ENCODE results near the gene CNBP. TPM values are rescaled to one million over a fixed set of nuclear protein-coding genes. Genes with fewer than 3 reads are reported as not detected.

The CNBP gene
- total and polyA plus RNA-seq, 2 of the 13 experiments (the other 11 are each of a cell fraction or from before 2014, with no cell fraction given): 282 to 354 TPM

DNA sequence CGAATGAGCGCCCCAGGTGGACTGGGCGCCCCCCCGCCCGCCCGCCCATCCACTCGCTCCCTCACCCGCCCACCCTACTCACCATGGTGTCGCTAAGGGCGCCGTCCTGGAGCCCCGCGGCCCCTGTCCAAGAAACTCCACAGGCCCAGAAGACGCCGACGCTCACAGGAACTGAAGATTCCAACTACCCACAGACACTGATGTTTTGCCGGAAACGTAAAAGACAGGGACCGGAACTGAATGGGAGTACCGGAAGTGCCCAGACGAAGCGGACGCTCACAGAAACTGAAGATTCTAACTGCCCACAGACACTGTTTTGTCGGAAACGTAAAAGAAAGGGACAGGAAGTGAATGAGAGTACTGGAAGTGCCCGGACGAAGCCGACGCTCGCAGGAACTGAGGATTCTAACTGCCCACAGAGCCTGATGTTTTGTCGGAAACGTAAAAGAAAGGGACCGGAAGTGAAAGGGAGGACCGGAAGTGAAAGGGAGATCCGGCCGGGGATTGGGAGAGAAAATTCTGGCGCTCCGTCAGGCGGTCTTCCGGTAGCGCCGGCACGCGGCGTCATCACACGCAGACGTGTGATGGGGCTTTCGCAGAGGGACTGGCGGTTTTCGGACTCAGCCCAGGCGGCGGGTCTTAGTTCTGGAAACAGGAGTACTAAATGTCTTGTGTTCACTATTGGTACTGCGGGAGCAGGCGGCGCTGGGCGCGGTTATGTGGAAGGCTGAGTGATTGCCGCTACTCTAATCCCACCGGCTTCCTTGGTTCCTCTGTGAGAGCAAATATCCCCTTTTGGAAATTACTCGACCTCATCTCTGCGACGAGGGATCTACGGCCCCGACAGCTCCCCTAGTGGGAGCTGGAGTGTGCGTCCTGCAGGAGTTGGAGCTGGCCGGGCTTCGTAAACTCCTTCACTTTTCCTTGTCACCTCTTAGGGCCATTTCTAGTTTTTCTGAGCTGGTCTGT is 22.5 kb downstream of the CNBP start, which contains the start of gene ISY1 (continued):
- TF ChIP-seq, protein P1, sequence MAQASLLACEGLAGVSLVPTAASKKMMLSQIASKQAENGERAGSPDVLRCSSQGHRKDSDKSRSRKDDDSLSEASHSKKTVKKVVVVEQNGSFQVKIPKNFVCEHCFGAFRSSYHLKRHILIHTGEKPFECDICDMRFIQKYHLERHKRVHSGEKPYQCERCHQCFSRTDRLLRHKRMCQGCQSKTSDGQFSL (CRISPR knock-in tag; IDR thresholded peaks at IDR 0.05): no peak
- TF ChIP-seq ZNF232 (CRISPR knock-in tag; IDR thresholded peaks at IDR 0.05; ENCODE audit: borderline replicate concordance): peak; percentile 46; the same call in 1 of the 2 replicates
- TF ChIP-seq, protein P2, sequence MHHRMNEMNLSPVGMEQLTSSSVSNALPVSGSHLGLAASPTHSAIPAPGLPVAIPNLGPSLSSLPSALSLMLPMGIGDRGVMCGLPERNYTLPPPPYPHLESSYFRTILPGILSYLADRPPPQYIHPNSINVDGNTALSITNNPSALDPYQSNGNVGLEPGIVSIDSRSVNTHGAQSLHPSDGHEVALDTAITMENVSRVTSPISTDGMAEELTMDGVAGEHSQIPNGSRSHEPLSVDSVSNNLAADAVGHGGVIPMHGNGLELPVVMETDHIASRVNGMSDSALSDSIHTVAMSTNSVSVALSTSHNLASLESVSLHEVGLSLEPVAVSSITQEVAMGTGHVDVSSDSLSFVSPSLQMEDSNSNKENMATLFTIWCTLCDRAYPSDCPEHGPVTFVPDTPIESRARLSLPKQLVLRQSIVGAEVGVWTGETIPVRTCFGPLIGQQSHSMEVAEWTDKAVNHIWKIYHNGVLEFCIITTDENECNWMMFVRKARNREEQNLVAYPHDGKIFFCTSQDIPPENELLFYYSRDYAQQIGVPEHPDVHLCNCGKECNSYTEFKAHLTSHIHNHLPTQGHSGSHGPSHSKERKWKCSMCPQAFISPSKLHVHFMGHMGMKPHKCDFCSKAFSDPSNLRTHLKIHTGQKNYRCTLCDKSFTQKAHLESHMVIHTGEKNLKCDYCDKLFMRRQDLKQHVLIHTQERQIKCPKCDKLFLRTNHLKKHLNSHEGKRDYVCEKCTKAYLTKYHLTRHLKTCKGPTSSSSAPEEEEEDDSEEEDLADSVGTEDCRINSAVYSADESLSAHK (CRISPR knock-in tag; IDR thresholded peaks at IDR 0.05; ENCODE audit: borderline replicate concordance): no peak
- peak; percentile 66; the same call in 1 of the 2 replicates for TF ChIP-seq NKX3-1 (CRISPR knock-in tag; IDR thresholded peaks at IDR 0.05)
- no peak for TF ChIP-seq ZNF589 (CRISPR knock-in tag; conservative IDR thresholded peaks at IDR 0.05)
- TF ChIP-seq ZNF564 (CRISPR knock-in tag; IDR thresholded peaks at IDR 0.05): no peak
- TF ChIP-seq, protein P3, sequence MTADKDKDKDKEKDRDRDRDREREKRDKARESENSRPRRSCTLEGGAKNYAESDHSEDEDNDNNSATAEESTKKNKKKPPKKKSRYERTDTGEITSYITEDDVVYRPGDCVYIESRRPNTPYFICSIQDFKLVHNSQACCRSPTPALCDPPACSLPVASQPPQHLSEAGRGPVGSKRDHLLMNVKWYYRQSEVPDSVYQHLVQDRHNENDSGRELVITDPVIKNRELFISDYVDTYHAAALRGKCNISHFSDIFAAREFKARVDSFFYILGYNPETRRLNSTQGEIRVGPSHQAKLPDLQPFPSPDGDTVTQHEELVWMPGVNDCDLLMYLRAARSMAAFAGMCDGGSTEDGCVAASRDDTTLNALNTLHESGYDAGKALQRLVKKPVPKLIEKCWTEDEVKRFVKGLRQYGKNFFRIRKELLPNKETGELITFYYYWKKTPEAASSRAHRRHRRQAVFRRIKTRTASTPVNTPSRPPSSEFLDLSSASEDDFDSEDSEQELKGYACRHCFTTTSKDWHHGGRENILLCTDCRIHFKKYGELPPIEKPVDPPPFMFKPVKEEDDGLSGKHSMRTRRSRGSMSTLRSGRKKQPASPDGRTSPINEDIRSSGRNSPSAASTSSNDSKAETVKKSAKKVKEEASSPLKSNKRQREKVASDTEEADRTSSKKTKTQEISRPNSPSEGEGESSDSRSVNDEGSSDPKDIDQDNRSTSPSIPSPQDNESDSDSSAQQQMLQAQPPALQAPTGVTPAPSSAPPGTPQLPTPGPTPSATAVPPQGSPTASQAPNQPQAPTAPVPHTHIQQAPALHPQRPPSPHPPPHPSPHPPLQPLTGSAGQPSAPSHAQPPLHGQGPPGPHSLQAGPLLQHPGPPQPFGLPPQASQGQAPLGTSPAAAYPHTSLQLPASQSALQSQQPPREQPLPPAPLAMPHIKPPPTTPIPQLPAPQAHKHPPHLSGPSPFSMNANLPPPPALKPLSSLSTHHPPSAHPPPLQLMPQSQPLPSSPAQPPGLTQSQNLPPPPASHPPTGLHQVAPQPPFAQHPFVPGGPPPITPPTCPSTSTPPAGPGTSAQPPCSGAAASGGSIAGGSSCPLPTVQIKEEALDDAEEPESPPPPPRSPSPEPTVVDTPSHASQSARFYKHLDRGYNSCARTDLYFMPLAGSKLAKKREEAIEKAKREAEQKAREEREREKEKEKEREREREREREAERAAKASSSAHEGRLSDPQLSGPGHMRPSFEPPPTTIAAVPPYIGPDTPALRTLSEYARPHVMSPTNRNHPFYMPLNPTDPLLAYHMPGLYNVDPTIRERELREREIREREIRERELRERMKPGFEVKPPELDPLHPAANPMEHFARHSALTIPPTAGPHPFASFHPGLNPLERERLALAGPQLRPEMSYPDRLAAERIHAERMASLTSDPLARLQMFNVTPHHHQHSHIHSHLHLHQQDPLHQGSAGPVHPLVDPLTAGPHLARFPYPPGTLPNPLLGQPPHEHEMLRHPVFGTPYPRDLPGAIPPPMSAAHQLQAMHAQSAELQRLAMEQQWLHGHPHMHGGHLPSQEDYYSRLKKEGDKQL (CRISPR knock-in tag; IDR thresholded peaks at IDR 0.05; ENCODE audit: low read depth): no peak
- TF ChIP-seq HNRNPH1 (optimal IDR thresholded peaks at IDR 0.05; ENCODE audit: low read depth, low read length): no peak
- TF ChIP-seq GTF2F1 (IDR thresholded peaks at IDR 0.05; ENCODE audit: low read length): no peak
- TF ChIP-seq ZFP90 (CRISPR knock-in tag; IDR thresholded peaks at IDR 0.05; ENCODE audit: borderline replicate concordance): no peak
- TF ChIP-seq JUNB (CRISPR knock-in tag; IDR thresholded peaks at IDR 0.05; ENCODE audit: borderline replicate concordance): 0 out of 2 replicates have a peak, but pooled peaks have one; percentile 43
- TF ChIP-seq ZFX (CRISPR knock-in tag; IDR thresholded peaks at IDR 0.05; ENCODE audit: low read depth): peak; percentile 86
- no peak for TF ChIP-seq ZNF260 (CRISPR knock-in tag; IDR thresholded peaks at IDR 0.05; ENCODE audit: borderline replicate concordance, low read depth)
- TF ChIP-seq NCOA5 (CRISPR knock-in tag; IDR thresholded peaks at IDR 0.05): no peak
- peak; percentile 78 for TF ChIP-seq ZSCAN29 (CRISPR knock-in tag; conservative IDR thresholded peaks at IDR 0.05)
- TF ChIP-seq MEIS1 (CRISPR knock-in tag; IDR thresholded peaks at IDR 0.05; ENCODE audit: borderline replicate concordance): peak; percentile 48
- TF ChIP-seq, protein P4, sequence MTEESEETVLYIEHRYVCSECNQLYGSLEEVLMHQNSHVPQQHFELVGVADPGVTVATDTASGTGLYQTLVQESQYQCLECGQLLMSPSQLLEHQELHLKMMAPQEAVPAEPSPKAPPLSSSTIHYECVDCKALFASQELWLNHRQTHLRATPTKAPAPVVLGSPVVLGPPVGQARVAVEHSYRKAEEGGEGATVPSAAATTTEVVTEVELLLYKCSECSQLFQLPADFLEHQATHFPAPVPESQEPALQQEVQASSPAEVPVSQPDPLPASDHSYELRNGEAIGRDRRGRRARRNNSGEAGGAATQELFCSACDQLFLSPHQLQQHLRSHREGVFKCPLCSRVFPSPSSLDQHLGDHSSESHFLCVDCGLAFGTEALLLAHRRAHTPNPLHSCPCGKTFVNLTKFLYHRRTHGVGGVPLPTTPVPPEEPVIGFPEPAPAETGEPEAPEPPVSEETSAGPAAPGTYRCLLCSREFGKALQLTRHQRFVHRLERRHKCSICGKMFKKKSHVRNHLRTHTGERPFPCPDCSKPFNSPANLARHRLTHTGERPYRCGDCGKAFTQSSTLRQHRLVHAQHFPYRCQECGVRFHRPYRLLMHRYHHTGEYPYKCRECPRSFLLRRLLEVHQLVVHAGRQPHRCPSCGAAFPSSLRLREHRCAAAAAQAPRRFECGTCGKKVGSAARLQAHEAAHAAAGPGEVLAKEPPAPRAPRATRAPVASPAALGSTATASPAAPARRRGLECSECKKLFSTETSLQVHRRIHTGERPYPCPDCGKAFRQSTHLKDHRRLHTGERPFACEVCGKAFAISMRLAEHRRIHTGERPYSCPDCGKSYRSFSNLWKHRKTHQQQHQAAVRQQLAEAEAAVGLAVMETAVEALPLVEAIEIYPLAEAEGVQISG (CRISPR knock-in tag; IDR thresholded peaks at IDR 0.05): peak; percentile 95

All from HepG2 (cell line).